Activated CD4-positive, alpha-beta T cell treated with anti-CD3 and anti-CD28 coated beads, Interleukin-2, amount 50 U/mL, for 4 hours (primary cell): ENCODE results near the gene KRTAP1-4.
"Not testable (repeated sequence)": the region's sequence is repeated elsewhere in the genome, so short reads cannot be mapped to it uniquely, and the experiment has no call there.

Experiments
- DNase-seq, 2 experiments: peaks; one replicate each; pipeline ENCODE4 v3.0.0-alpha.2; 2020

KRTAP1-4 gene

DNA sequence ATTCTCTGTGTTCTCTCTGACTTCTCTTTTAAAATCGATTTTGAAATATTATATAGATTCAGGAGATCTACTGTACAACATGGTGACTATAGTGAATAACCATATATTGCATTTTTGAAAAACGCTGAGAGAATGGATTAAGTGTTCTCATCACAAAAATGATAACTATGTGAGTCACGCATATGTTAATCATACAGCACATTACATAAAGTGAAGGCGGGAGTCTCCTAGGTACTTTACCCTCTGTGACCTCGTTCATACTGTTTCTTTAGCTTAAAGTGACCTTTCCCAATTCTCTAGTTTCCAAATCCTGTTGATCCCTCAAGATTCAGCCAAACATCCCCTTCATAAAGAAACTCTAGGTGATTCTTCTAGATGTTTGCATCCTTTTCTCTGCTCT is 27.2 kb downstream of the KRTAP1-4 start:
- no peak for DNase-seq

DNA sequence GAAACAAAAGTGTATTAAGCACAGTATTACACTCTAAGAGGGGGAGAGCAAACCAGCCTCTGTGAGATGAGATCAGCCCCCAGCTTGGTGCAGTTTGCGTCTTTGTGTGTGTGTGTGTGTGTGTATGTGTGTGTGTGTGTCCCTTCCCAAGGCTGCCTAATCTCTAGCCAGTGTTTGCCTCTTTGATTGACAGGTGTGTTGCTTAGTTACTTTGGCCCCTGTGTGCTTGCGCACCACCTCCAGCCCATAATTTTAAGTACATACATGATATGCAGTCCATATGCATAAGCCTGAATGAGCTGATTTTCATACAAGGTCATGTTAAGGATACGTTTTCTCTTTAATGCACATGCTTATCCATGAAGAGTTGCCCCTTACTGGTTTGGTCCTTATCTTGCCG is 28.2 kb downstream of the KRTAP1-4 start:
- no peak for DNase-seq

DNA sequence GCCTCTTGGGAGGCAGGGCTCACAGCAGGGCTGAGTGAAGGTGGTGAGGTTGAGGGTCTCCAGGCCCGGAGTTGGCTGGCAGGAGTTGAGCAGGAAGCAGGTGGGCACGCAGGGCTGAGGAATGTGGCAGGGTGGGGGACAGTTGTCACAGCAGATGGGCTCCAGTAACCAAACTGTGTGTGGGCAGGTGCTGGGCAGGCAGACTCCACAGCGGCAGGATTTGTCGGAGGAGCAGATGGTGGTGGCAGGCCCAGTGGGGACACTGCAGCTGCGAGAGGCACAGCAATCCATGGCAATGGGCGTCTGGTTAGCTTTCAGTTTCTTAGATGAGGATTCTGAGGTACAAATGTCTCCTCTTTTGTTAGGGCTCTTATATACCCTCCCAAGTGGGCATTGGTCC is 30.4 kb downstream of the KRTAP1-4 start, which contains the start of gene KRTAP3-2:
KRTAP3-2 (minus strand) TSS at position 344 of the 400 bp plus-strand sequence; CDS start at position 291, 53 bp downstream.
- not testable (repeated sequence) for DNase-seq

DNA sequence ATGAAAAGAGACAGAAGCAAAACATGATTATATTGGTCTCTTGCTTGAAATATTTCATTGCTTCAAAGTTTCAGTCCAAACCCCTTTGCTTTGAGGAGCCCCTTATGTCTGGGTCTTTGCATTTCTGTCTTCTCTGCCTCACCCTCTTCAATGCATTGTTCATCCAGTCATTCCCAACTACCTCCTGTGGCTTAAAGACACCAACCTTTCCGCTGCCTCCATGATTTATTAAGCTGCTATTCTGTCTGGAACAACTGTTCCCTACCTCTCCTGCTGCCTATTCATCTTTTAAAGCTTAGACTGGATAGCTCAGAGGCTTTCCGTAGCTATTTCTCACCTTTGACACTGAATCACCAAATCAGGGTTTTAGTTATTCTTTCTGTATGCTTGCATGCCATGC is 32.6 kb downstream of the KRTAP1-4 start:
- DNase-seq = no peak

DNA sequence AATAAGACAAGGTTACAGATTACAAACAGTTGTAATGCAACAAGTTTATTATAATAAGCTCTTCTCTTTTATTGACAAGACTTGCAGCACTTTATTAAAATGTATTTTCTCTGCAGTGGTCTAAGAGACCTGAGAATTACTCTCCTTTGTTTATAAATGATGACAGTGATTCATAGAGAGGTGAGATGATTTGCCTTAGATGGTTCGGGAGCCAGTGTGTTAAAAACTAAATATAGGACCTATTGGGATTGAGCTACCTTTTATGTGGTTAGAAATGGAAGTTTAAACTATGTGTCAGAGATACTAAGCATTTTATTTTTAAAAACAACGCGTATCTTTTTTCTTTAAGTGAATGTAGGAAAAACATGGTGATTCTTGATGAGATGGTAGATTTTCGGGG is 33.2 kb downstream of the KRTAP1-4 start:
- no peak for DNase-seq

DNA sequence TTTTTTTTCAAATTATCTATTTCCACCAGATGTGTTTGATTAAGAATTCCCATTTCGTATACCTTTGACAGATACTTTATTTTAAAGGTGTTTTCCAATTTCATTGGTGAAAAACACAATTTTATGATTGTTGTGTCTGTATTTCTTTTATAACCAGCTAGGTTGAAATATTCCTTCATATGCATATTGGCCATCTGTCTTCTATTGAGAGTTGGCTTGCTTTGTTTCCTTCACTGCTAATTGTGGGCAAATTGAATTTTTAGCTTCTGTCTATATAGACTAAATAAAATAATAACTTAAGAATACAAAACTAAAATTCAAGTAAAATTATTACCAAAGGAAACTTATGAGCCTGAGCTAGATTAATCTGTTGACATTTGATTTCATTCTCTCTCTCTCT is 34.9 kb downstream of the KRTAP1-4 start:
- no peak for DNase-seq

DNA sequence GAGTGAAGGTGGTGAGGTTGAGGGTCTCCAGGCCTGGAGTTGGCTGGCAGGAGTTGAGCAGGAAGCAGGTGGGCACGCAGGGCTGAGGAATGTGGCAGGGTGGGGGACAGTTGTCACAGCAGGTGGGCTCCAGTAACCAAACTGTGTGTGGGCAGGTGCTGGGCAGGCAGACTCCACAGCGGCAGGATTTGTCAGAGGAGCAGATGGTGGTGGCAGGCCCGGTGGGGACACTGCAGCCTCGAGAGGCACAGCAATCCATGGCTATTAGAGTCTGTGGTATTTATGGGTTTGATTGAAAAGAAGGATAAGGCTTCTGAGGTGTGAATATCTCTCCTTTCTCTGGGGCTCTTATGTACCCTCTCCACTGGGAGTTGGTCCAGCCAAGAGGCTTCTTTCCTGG is 36.2 kb downstream of the KRTAP1-4 start, which contains the start of gene KRTAP3-3:
KRTAP3-3 (minus strand) TSS at position 326 of the 400 bp plus-strand sequence; CDS start at position 259, 67 bp downstream.
- DNase-seq = no peak

DNA sequence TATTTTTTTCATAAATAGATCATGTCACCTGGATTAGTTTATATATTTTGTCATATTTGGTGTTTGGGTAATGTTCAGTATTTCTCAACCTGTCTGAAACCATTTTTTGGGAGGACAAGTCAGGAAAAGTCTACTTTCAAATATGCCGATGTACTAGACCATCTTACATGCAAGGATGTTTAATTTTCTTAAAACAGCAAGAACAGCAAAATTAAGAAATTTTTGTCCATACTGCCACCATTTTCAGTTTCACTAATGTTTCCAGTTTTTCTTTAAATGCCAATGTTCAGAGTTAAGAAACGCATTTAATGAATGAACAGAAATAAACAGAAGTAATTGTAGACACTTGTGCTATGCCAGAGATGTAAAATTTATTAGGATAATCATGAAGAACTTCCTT is 36.9 kb downstream of the KRTAP1-4 start:
- DNase-seq = no peak

DNA sequence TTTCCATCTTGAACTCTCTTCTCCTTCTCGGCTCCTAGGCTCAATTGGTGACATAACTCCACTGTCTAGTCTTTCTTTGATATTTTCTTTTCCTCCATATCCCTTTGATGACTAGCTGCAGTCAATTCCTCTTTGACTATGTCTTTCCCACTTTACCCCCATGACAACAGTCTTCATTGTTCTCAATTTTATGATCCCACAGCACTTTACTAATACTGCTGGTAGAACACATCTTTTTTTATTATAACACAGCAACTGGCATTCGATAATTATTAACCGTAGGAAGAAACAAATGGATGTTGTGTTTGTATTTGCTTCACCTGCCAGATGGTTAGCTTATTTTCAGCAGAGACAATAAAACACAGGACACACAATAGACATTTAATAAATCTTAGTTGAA is 37.3 kb downstream of the KRTAP1-4 start:
- DNase-seq = no peak

DNA sequence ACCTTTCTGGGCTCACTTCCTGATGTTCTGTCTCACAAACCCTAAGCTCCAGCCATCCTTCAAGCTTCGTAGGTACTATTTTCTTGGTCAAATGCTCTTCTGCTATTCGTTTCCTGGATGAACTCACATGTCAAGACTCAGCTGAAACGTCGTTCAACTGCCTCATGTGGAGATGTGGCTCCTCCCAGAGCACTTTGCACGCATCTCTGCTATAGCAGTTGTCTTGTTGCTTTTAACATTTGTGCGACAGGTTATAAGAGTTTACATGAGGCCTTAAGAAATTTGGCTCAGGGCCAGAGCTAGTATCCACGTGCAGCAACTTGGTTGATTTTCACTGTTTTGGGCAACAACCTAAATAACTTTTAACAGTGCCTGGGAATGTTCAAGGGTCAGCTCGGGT is 43.1 kb downstream of the KRTAP1-4 start:
- DNase-seq = no peak

DNA sequence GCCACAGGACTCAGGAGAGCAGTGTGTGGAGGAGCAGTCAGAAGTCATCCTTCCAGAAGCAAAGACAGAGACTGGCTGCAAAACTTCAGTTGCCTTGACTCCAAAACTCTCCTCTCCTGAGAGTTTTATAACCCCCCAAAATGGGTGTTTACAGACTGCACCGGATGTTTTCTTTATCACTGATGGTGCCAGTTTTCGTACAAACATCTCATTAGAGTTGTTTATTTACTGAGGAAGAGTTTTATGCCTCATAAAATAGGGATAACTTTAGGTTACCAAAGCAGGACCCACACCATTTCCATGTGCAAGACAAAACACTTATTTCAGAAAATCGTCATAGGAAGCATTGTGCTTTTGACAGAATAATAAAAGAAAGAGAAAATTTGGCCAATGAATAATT is 45.8 kb downstream of the KRTAP1-4 start, which contains the start of gene KRT40:
KRT40 (minus strand) TSS at position 101 of the 400 bp plus-strand sequence; CDS start at position 48, 53 bp downstream.
- no peak for DNase-seq

DNA sequence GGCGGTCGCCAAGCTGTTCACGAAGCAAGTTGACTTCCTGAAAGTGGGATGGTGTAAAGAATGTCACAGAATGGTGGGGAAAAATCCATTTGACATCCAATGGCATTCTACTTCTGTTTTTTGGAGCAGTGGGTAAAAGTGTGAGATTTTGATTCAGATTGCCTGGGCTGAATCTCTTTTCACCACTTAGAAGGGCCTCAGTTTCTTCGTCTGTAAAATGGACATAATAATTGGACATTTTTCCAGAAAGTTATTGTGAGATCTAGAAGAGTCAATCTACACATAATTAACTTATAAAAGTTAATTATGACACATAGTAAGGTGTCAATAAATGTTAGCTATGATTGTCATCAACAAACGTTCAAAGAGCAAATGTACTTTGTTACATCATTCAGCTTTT is 48.9 kb downstream of the KRTAP1-4 start:
- no peak for DNase-seq

DNA sequence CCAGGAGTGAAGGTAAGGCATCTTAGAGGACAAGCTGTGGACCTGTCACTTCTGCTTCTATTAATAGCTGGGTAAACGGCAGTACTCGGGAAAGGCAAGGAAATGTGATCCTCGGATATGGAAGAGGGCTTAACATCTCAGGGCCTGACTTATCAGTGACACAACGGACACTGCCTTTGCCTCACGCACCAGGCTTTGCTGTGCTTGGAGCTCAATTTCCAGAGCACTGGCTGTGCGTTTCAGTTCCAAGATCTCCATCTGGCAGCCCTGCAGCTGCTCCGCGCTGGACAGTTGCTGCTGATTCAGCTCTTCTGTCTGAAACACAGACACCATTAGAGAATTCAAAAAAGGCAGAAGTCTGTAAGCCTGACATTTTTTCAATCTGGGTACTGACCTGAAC is 49.4 kb downstream of the KRTAP1-4 start:
- DNase-seq = no peak

DNA sequence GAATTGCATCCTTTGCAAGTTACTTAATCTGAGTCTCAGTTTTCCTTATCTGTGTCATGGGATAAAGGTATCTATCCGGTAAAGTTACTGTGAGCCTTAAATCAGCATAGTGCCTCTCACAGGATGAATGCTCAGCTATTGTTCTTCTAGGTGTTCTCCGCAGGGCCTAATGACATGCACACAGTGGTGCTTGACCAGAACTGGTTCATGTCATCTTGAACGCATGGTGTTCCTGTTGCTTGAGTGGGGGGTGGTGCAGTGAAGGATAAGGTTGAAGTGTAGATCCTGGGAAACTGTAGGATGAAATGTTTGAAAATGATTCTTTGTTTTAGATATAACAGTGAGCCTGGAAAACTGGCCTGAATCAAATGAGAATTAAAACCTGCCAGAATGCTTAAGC is 49.9 kb downstream of the KRTAP1-4 start:
- DNase-seq = no peak
